Activated effector memory CD4-positive, alpha-beta T cell treated with Interleukin-2 at 50 U/mL for 16 hours (primary cell): Measurements from ENCODE around the gene INCENP.

Experiments
- DNase-seq: peaks from one replicate; pipeline ENCODE4 v3.0.0-alpha.2; 2020

The INCENP gene

GRCh38 chr11:62142921-62143320 is 19.1 kb downstream of the INCENP start:
- DNase-seq = no peak

GRCh38 chr11:62143727-62144126 is 19.9 kb downstream of the INCENP start:
- DNase-seq = no peak

- DNase-seq = no peak
Observed at GRCh38 chr11:62144641-62145255, 20.9 kb downstream of the INCENP start.

GRCh38 chr11:62145261-62145871 is 21.6 kb downstream of the INCENP start:
- DNase-seq = no peak

- DNase-seq = no peak
Observed at GRCh38 chr11:62146476-62147200, 22.8 kb downstream of the INCENP start.

- no peak for DNase-seq
Observed at GRCh38 chr11:62147545-62147944, 23.7 kb downstream of the INCENP start.

- DNase-seq = no peak
Observed at GRCh38 chr11:62148271-62148980, 24.6 kb downstream of the INCENP start.

GRCh38 chr11:62149986-62150886 is 26.4 kb downstream of the INCENP start:
- no peak for DNase-seq

- DNase-seq = no peak
Observed at GRCh38 chr11:62150887-62151736, 27.3 kb downstream of the INCENP start.

GRCh38 chr11:62151737-62152102 is 27.9 kb downstream of the INCENP start:
- DNase-seq = no peak

- no peak for DNase-seq
Observed at GRCh38 chr11:62152245-62153086, 28.7 kb downstream of the INCENP start.

- no peak for DNase-seq
Observed at GRCh38 chr11:62153087-62153395, 29.2 kb downstream of the INCENP start.

- no peak for DNase-seq
Observed at GRCh38 chr11:62153617-62154016, 29.8 kb downstream of the INCENP start.

GRCh38 chr11:62157603-62158002 is 33.8 kb downstream of the INCENP start:
- no peak for DNase-seq

GRCh38 chr11:62166371-62166770 is 42.6 kb downstream of the INCENP start:
- DNase-seq = no peak

- DNase-seq = no peak
Observed at GRCh38 chr11:62169448-62169847, 45.6 kb downstream of the INCENP start.

- no peak for DNase-seq
Observed at GRCh38 chr11:62169935-62170334, 46.1 kb downstream of the INCENP start.

GRCh38 chr11:62171261-62171723 is 47.5 kb downstream of the INCENP start:
- DNase-seq = peak; percentile 40

- no peak for DNase-seq
Observed at GRCh38 chr11:62172294-62172693, 48.5 kb downstream of the INCENP start.

- no peak for DNase-seq
Observed at GRCh38 chr11:62176766-62177165, 53.0 kb downstream of the INCENP start.

GRCh38 chr11:62179995-62180394 is 56.2 kb downstream of the INCENP start:
- DNase-seq = no peak
